GM12872 (cell line): ENCODE data around the gene PIK3AP1.

ENCODE experiments used
- CTCF ChIP-seq: IDR thresholded peaks from 3 replicates; pipeline ENCODE4 v1.5.1; 2011; ENCODE audit warnings: low read depth, mild to moderate bottlenecking, low read length, moderate library complexity; ENCODE audit not compliant: insufficient read depth

PIK3AP1 gene

GRCh38 chr10:96577069-96577468 lies 143.2 kb downstream of the PIK3AP1 start:
- no peak for TF ChIP-seq CTCF

- TF ChIP-seq CTCF, result no peak
These were observed 143.9 kb downstream of the PIK3AP1 start for GRCh38 chr10:96576277-96576980.

DNA sequence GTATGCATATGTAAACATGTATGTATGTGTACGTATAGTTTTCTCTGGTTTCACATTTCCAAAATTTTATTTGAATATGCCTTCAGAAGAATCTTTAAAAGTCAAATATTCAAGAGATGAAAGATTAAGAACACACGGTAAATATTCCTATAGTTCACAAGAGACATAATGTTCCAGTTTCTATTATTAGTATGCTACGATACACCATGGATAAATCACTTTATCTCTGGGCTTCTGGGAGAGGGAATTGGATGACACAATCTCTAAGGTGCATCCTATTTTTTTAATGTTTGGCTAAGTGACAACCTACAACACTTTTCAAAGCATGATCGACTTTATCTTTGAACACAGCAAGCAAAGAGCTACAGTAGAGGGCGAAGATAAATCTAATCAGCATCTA lies 147.3 kb downstream of the PIK3AP1 start:
- TF ChIP-seq CTCF, result no peak

GRCh38 chr10:96570983-96571964 lies 149.0 kb downstream of the PIK3AP1 start:
- no peak for TF ChIP-seq CTCF

GRCh38 chr10:96570511-96570910 lies 149.8 kb downstream of the PIK3AP1 start:
- no peak for TF ChIP-seq CTCF

DNA sequence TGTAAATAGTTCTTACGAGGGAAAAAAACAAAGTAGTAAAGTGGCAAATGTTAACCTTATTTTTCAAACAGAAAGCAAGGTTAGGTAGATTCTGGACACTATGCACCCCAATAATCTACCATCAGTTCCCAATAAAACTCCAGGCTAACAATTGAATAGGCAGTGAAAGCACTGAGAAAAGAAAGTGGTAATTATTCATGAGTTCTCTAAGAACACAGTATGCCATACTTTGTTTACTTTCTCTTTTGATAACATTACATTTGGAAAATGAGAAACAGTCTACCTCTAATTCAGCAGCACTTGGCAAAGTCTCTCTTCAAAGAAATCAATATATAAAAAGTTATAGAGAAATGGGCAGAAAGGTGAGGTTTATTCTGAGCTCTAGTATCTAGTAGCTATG lies 151.9 kb downstream of the PIK3AP1 start:
- TF ChIP-seq CTCF, result no peak

DNA sequence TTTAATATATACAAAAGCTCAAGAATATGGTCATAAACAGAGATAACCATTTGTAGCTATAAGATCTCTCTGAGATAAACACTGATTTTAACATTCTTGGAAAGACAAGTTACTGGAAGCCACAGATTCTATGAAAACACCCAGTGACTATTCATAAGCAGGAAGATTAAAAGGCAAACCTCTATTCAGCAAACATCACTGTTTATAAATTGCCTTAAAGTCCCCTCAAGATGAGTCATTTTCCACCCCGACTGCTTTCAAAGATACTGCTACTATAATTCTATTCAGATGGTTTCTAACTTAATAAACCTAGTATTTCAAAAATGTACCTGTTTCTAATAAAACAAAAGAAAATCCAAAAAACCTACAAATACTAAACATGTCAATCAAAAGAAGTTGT lies 154.5 kb downstream of the PIK3AP1 start:
- no peak for TF ChIP-seq CTCF
